WTC11 (cell line): ENCODE measurements around the gene HEPHL1.

Experiments
- GABPB1 ChIP-seq: sonication (generic); formaldehyde crosslinking; IDR thresholded peaks from 2 replicates; pipeline ENCODE4 v1.8.1; 2023; ENCODE audit warnings: mild to moderate bottlenecking, missing genetic modification reagents
- TF ChIP-seq, protein P1 (sequence below): fragments of 250-450 bp; sonication (Bioruptor Pico); IDR thresholded peaks from 2 replicates; pipeline ENCODE4 v1.8.0; 2021; ENCODE audit warnings: mild to moderate bottlenecking

DNA sequence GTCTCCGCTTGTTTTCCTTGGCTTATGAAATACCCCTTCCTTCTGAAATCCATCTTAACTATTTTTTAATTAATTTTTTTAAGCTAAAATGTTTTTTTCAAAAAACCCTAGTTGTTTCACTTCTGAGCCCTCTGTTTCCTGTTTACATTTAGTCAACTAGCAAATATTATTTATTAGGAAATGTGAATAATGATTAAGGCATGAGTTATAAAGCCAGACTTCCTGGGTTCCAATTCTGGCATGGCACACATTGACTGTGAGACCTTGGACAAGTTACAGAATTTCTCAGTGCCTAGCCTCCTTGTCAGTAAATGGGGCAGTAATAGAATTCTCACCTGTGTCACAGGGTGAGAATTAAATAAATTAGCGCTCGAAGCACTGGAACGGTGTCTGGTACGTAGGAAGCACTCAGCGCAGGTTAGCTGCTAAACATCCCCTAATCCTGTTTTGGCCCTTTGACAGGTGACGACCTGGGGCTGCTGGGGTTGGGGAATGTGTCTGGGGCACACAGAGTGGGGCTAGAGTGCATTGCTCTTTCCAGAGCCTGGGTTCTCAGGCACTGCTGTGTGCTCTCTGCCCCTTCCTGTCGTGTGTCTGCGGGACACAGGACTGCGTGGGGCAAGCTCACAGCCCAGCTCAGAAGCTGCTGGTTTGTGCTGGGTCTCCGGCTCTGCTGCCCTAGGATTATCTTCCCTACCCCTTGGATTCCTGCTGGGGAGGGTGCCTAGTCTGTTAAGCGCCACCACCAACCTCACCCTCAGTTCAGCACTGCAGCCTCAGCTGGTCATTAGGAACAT is 120.6 kb downstream of the HEPHL1 start:
- TF ChIP-seq, protein P1, sequence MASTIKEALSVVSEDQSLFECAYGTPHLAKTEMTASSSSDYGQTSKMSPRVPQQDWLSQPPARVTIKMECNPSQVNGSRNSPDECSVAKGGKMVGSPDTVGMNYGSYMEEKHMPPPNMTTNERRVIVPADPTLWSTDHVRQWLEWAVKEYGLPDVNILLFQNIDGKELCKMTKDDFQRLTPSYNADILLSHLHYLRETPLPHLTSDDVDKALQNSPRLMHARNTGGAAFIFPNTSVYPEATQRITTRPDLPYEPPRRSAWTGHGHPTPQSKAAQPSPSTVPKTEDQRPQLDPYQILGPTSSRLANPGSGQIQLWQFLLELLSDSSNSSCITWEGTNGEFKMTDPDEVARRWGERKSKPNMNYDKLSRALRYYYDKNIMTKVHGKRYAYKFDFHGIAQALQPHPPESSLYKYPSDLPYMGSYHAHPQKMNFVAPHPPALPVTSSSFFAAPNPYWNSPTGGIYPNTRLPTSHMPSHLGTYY (CRISPR knock-in tag): no peak
- no peak for TF ChIP-seq GABPB1 (CRISPR knock-in tag)
